Cortex of kidney (tissue), 1 donor: ENCODE data around the gene TSPAN9.

ENCODE experiments used
- DNase-seq: peaks from one replicate; lab custom pipeline; 2025; lab: John Stamatoyannopoulos, UW

Gene TSPAN9

GRCh38 chr12:3164454-3165077 is 87.4 kb downstream of the TSPAN9 start:
- no peak for DNase-seq

GRCh38 chr12:3165078-3165980 is 88.2 kb downstream of the TSPAN9 start:
- DNase-seq: no peak

GRCh38 chr12:3167636-3168035 is 90.5 kb downstream of the TSPAN9 start:
- no peak for DNase-seq

- DNase-seq: no peak
These were observed 91.3 kb downstream of the TSPAN9 start for GRCh38 chr12:3168223-3169221.

GRCh38 chr12:3170423-3171194 is 93.4 kb downstream of the TSPAN9 start:
- no peak for DNase-seq

- DNase-seq: no peak
These were observed 94.0 kb downstream of the TSPAN9 start for GRCh38 chr12:3171195-3171591.

GRCh38 chr12:3172124-3173007 is 95.2 kb downstream of the TSPAN9 start:
- DNase-seq: no peak

GRCh38 chr12:3173008-3173553 is 95.9 kb downstream of the TSPAN9 start:
- no peak for DNase-seq

GRCh38 chr12:3173912-3174311 is 96.7 kb downstream of the TSPAN9 start:
- no peak for DNase-seq

- DNase-seq: no peak
These were observed 98.1 kb downstream of the TSPAN9 start for GRCh38 chr12:3175238-3175637.

- DNase-seq: no peak
These were observed 99.6 kb downstream of the TSPAN9 start for GRCh38 chr12:3176754-3177153.

GRCh38 chr12:3177778-3178425 is 100.7 kb downstream of the TSPAN9 start:
- no peak for DNase-seq

- no peak for DNase-seq
These were observed 101.6 kb downstream of the TSPAN9 start for GRCh38 chr12:3178671-3179313.

GRCh38 chr12:3179731-3180130 is 102.6 kb downstream of the TSPAN9 start:
- DNase-seq: no peak

- no peak for DNase-seq
These were observed 105.2 kb downstream of the TSPAN9 start for GRCh38 chr12:3182426-3182825.

GRCh38 chr12:3184485-3184884 is 107.3 kb downstream of the TSPAN9 start:
- DNase-seq: no peak

- no peak for DNase-seq
These were observed 108.2 kb downstream of the TSPAN9 start for GRCh38 chr12:3185260-3185870.

GRCh38 chr12:3186546-3187215 is 109.5 kb downstream of the TSPAN9 start:
- DNase-seq: no peak
